Stimulated activated CD4-positive, alpha-beta T cell treated with anti-CD3 and anti-CD28 coated beads, Interleukin-1b, Interleukin-23, amount 100 ng/mL, for 48 hours (primary cell): ENCODE results near the gene BLID.

Experiments used
- DNase-seq: peaks from one replicate; pipeline ENCODE4 v3.0.0-alpha.2; 2020

The BLID gene

GRCh38 chr11:122075016-122075415 is 41.0 kb downstream of the BLID start:
- DNase-seq, result no peak

GRCh38 chr11:122074022-122074421 is 42.0 kb downstream of the BLID start:
- no peak for DNase-seq

GRCh38 chr11:122071709-122072202 is 44.3 kb downstream of the BLID start:
- DNase-seq, result no peak

GRCh38 chr11:122069707-122070360 is 46.2 kb downstream of the BLID start:
- DNase-seq, result no peak

- DNase-seq, result no peak
Measured at GRCh38 chr11:122068837-122069236, 47.2 kb downstream of the BLID start.

DNA sequence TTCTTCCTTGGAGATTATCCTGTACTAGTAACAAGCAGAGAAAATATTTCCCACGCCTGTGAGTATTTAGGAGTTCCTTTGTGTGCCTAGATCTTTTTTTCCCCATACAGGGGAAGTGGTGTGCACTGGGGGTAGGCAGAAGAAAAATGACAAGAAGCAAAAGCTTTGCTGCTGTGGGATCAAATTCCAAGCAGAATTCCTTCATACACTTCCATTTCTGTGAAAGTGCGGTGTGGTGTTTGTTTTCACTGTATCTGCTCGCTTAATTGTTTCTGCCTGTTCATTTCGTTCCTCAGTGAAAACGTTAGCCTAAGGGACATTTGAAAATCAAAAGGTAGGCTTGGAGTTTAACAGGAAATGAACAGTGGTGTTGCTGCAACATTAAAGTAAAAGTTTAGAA is 47.9 kb downstream of the BLID start:
- no peak for DNase-seq
